Activated CD4-positive, alpha-beta T cell treated with anti-CD3 and anti-CD28 coated beads, Interleukin-2, amount 50 U/mL, for 1 hour (primary cell): ENCODE measurements around the gene TAP1.
"Not testable (repeated sequence)": the region's sequence is repeated elsewhere in the genome, so short reads cannot be mapped to it uniquely, and the experiment has no call there.

Experiments used
- DNase-seq: peaks from one replicate; pipeline ENCODE4 v3.0.0-alpha.2; 2020

TAP1 gene

GRCh38 chr6:32838114-32838958, 15.2 kb downstream of the TAP1 start, which contains the start of gene TAP2:
TSS of gene TAP2 (minus strand) at chr6:32838739. CDS start at chr6:32838233, 506 bp downstream.
- peak; percentile 99 for DNase-seq

- DNase-seq = no peak
Measured at GRCh38 chr6:32837651-32838113, 15.8 kb downstream of the TAP1 start.

- DNase-seq = no peak
Measured at GRCh38 chr6:32836873-32837272, 16.6 kb downstream of the TAP1 start.

- DNase-seq = no peak
Measured at GRCh38 chr6:32835167-32835893, 18.2 kb downstream of the TAP1 start.

GRCh38 chr6:32833664-32834063, 19.8 kb downstream of the TAP1 start:
- no peak for DNase-seq

- no peak for DNase-seq
Measured at GRCh38 chr6:32832535-32832934, 21.0 kb downstream of the TAP1 start.

- DNase-seq = no peak
Measured at GRCh38 chr6:32830936-32831335, 22.6 kb downstream of the TAP1 start.

- no peak for DNase-seq
Measured at GRCh38 chr6:32830017-32830416, 23.5 kb downstream of the TAP1 start.

GRCh38 chr6:32829495-32829894, 24.0 kb downstream of the TAP1 start:
- DNase-seq = no peak

GRCh38 chr6:32827025-32827424, 26.5 kb downstream of the TAP1 start:
- DNase-seq = no peak

- DNase-seq = no peak
Measured at GRCh38 chr6:32825966-32826365, 27.5 kb downstream of the TAP1 start.

GRCh38 chr6:32819729-32820128, 33.8 kb downstream of the TAP1 start:
- no peak for DNase-seq

GRCh38 chr6:32818867-32819266, 34.6 kb downstream of the TAP1 start:
- no peak for DNase-seq

- no peak for DNase-seq
Measured at GRCh38 chr6:32816746-32817204, 36.7 kb downstream of the TAP1 start, which contains the start of gene HLA-DOB. TSS of gene HLA-DOB (minus strand) at chr6:32817002. CDS start at chr6:32816951, 51 bp downstream.

- no peak for DNase-seq
Measured at GRCh38 chr6:32815996-32816395, 37.5 kb downstream of the TAP1 start.

- DNase-seq = no peak
Measured at GRCh38 chr6:32815115-32815514, 38.4 kb downstream of the TAP1 start.

GRCh38 chr6:32814145-32814544, 39.4 kb downstream of the TAP1 start:
- DNase-seq = no peak

- DNase-seq = no peak
Measured at GRCh38 chr6:32809171-32809570, 44.3 kb downstream of the TAP1 start.

GRCh38 chr6:32807020-32807580, 46.4 kb downstream of the TAP1 start:
- DNase-seq = no peak

GRCh38 chr6:32805404-32805803, 48.1 kb downstream of the TAP1 start:
- not testable (repeated sequence) for DNase-seq

GRCh38 chr6:32803416-32803815, 50.1 kb downstream of the TAP1 start:
- no peak for DNase-seq

- no peak for DNase-seq
Measured at GRCh38 chr6:32799740-32800139, 53.8 kb downstream of the TAP1 start.

GRCh38 chr6:32799168-32799567, 54.3 kb downstream of the TAP1 start:
- DNase-seq = no peak
